ENCODE measurements around the gene NAB2.

GRCh38 chr12:57142727-57143126, 53.8 kb downstream of the NAB2 start:
- TF ChIP-seq CTCF (IDR thresholded peaks at IDR 0.05; ENCODE audit: low read length) (no peak), EZH2 (IDR thresholded peaks at IDR 0.05; ENCODE audit: borderline replicate concordance, low read length) (no peak)
